HG02588 (cell line): Measurements from ENCODE around the gene RHOT1.

Source experiments
- ATAC-seq: cut with Tn5 transposase; IDR thresholded peaks from one replicate; pipeline ENCODE4 v1.9.1; 2021; ENCODE audit warnings: mild to moderate bottlenecking, moderate library complexity; ENCODE audit not compliant: unreplicated experiment

RHOT1 gene

DNA sequence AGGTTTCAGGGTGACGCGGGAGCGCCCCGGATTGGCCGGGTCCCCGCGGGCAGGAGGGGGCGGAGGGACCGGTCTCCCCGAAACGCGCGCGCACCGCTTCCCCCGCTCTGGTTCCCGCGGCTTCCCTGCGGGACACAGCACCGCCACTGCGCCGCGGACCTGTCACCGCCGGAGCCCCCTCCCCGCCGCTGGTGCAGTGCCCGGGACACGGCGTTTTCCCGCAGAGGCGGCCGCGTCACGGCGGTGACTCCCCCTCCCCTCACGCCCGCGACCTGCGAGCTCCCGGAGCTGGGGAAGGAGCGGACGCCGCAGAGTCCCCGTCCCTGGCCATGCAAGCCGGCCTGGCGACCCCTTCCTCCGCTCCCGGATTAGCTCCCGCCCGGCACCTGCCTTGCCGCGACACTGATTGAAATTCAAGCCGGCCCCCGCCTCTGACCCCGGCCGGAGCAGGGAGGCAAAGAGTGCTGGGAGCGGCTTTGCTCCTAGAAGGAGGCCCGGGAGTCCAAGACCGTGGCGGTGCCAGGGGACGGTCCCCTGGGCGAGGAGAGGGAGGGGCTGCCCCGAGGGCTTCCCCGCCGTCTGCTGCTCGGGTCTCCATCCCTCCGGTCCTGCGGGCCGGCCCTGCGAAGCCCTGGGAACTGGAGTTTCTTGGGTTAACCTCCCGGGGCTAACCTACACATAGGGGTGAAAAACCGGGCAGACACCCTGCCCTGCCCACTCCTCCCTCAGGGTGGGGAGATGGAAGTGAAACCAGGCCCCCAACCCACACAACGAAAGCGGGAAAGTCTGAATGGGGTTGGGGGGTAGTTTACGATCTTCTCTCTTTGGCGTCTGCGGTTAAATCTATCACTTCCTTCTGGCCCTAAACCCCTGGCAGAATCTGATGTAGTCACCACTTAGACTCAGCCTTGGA lies 124.3 kb downstream of the RHOT1 start:
- ATAC-seq: no peak

DNA sequence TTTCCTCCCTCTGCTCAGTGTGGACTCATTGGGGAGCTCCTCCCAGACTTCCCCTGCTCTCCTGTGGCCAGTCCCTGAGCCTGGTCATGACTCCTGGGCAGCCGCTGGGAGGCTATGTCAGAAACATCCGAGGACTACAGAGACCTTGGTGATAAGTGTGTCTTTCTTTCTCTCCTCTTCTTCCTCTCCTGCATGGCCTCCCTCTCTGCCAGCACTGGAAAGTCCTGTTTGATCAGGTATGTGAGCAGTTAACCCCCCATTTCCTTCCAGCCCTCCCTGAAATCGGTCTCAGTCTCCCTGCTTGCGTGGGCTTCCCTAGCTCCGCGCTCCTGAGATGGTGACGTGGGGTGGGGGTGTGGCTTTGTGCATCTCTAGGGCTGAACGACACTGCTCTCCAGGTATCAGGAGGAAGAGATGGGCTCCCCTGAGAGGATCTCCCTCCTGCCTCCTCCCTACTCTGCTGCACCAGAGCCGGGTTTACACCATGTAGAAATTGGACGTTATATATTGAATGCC lies 125.4 kb downstream of the RHOT1 start:
- ATAC-seq: no peak

DNA sequence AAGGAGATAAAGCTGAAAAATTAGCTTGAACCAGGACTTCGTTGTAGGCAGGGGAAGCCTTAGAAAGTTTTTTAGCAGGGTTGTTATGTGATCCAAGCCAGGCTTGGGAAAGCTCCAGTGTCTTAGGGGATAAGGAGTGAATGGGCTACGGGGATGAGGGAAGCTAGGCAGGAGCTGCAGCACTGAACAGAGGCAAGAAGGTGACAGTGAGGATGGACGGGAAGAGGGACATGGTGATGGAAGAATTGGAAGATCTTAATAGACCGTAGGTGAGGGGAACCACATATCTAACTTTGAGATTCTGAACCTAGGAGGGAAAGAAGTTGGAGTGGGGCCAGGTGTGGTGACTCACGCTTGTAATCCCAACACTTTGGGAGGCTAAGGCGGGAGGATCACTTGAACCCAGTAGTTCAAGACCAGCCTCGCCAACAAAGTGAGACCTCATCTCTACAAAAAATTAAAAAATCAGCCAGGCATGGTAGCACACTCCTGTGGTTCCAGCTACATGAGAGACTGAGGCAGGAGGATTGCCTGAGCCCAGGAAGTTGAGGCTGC lies 126.5 kb downstream of the RHOT1 start:
- ATAC-seq: no peak

GRCh38 chr17:32269377-32269776 lies 127.1 kb downstream of the RHOT1 start:
- no peak for ATAC-seq

GRCh38 chr17:32271844-32272243 lies 129.5 kb downstream of the RHOT1 start:
- ATAC-seq: no peak

- no peak for ATAC-seq
Observed at GRCh38 chr17:32274101-32274500, 131.8 kb downstream of the RHOT1 start.

DNA sequence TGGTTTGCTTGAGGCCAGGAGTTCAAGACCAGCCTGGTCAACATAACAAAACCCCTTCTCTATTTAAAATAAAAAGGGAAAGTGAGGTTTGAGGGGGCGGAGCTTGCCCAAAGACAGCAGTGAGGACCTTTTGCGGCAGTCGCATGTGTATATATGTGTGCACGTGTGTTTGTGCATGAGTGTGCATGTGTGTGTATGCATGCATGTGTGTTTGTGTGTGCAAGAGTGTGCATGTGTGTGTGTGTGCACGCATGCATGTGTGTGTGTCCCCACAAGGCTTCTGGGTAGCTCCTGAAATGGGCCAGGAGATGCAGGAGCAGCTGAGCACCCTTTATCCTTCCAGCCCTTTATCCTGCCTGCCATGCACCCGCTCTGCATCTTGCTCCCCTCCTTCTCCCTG lies 132.3 kb downstream of the RHOT1 start:
- no peak for ATAC-seq
